Measurements from ENCODE around the gene AGPAT1. TPM values are rescaled to one million over a fixed set of nuclear protein-coding genes. Genes with fewer than 3 reads are reported as not detected.

Gene AGPAT1
- total RNA-seq, 1 donor from 2014 or later = 76.3 TPM

DNA sequence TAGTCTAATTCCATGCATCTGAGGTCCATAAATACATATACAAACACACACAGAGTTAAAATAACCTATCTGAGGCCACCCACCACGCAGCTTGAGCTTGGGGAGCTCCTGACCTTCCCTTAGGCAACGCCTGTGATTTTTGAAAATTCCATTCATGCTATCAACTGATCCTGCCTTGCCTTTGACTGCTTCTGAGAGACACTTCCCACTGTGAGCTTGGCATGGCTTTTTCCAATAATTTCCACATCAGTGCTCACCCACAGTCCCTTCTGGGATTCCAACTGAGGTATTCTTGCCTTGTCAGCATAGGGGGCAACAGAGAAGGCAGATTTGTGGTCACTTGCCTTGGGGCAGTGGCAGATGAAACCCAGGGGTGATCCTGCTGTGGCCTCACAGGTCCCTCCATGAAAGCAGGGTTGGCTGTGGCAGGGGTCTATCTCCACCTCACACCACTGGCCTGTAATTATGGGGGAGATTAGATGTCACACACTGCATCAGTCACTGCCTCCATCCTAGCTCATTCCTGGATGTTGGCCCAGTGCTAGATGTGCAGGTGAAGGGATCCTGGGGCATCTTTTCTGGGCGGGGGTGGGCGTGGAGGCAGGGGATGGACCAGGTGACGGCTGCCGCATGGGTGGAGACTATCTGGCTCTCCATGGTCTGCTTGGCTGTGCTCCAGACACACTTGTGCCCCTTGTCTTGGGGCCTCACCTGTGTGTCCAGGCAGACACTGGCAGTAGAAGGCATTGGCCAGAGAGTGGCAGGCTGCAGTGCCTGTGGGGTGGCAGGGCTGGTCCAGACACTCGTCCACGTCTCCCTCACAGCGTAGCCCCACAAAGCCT is 27.8 kb upstream of the AGPAT1 start:
- no peaks in the 10 kb centered on the region for H3K9me3 Mint-ChIP-seq
- peaks cover 4% of the 10 kb centered on the region for H3K27me3 Mint-ChIP-seq
- TF ChIP-seq, protein P1, sequence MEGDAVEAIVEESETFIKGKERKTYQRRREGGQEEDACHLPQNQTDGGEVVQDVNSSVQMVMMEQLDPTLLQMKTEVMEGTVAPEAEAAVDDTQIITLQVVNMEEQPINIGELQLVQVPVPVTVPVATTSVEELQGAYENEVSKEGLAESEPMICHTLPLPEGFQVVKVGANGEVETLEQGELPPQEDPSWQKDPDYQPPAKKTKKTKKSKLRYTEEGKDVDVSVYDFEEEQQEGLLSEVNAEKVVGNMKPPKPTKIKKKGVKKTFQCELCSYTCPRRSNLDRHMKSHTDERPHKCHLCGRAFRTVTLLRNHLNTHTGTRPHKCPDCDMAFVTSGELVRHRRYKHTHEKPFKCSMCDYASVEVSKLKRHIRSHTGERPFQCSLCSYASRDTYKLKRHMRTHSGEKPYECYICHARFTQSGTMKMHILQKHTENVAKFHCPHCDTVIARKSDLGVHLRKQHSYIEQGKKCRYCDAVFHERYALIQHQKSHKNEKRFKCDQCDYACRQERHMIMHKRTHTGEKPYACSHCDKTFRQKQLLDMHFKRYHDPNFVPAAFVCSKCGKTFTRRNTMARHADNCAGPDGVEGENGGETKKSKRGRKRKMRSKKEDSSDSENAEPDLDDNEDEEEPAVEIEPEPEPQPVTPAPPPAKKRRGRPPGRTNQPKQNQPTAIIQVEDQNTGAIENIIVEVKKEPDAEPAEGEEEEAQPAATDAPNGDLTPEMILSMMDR (conservative IDR thresholded peaks at IDR 0.05) = no peak
- no peaks in the 10 kb centered on the region for H3K36me3 Mint-ChIP-seq
- no peak overlapping the region for H3K4me3 Mint-ChIP-seq
- H3K27ac Mint-ChIP-seq = no peak overlapping the region
- H3K4me1 Mint-ChIP-seq (ENCODE audit: unreplicated experiment) = peaks cover 6% of the 10 kb centered on the region
- DNase-seq (ENCODE audit: extremely low spot score, unreplicated experiment) = no peak

DNA sequence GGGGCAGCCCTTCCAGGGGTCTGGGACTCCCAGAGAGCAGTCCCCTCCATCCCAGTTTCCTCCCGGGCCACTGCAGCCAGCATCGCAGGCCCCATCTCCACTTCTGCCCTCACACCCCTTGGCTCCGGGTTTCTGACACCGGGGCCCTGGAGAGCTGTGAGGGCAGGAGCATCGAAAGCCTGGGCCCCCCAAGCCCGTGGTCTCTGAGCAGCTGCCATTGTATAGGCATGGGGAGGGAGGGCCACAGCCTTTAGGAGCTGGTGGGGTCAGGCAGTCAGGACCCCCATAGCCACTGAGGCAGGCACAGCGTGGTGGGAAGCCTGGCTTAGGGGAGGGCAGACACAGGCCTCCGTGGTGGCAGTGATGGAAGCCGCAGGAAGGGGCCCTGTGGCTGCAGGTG is 26.3 kb upstream of the AGPAT1 start:
- H3K36me3 Mint-ChIP-seq = no peaks in the 10 kb centered on the region
- peaks cover 4% of the 10 kb centered on the region for H3K27me3 Mint-ChIP-seq
- H3K27ac Mint-ChIP-seq = no peak overlapping the region
- H3K4me1 Mint-ChIP-seq (ENCODE audit: unreplicated experiment) = peaks cover 6% of the 10 kb centered on the region
- TF ChIP-seq, protein P1 (conservative IDR thresholded peaks at IDR 0.05) = no peak
- no peak overlapping the region for H3K4me3 Mint-ChIP-seq
- no peaks in the 10 kb centered on the region for H3K9me3 Mint-ChIP-seq
- no peak for DNase-seq (ENCODE audit: extremely low spot score, unreplicated experiment)

DNA sequence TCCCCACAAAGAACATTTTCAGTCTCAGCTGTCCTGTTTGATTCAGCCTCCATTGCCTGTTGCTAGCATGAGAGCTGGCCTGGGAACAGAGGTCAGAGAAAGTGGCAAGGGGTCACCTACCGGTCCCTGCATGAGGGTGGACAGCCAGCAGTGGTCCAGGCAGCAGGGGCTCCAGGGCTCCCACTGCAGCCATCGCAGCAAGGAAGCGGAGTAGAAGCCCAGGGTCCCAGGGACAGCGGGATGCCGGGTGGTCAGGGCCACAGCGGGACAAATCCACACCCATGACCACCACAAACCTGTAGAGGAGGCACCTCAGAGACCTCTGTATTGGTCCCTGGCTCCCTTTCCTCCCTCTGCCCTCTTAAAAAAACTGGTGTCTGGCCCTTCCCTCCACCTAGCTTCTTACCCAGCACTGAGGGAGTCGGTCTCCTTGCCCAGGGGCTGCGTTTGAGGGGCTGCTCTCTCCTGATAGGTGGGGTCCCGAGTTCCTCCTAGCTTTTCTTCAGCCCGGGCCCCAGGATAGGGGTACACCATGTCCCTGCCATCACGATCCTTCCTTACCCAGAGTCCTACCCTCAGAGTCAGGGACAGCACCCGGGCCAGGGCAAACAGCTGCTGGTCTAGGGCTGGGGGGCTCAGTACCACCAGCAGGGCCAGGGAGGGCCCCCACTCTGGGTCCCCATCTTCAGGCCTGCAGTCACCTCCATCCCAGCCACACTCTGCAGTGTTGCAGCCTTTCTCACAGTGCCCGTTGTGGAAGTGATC is 25.0 kb upstream of the AGPAT1 start:
- Mint-ChIP-seq H3K36me3 (no peaks in the 10 kb centered on the region), H3K27me3 (peaks cover 4% of the 10 kb centered on the region), H3K4me3 (no peak overlapping the region), H3K27ac (no peak overlapping the region), H3K4me1 (ENCODE audit: unreplicated experiment) (peaks cover 16% of the 10 kb centered on the region), H3K9me3 (no peaks in the 10 kb centered on the region)
- TF ChIP-seq, protein P1 (conservative IDR thresholded peaks at IDR 0.05) = no peak
- no peak for DNase-seq (ENCODE audit: extremely low spot score, unreplicated experiment)

DNA sequence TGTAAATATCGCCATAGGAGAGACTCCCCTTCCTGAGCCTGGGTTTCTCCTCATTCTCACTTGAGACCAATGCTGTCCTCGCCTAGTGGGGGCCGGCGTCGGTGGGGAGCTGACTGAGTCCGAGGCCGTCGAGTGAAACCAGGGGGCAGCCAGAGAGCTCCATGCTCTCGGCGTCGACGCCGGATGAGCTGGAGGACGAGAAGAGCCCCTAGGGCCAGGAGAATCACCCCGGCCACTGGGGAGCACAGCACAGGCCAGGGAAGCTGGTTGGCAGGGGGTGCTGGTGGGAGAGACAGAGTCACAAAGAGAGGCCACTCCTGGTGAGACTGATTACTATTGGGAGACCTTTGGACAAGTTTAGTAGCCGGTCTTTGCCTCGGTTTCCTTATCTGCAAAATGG is 23.0 kb upstream of the AGPAT1 start:
- H3K4me1 Mint-ChIP-seq (ENCODE audit: unreplicated experiment) = peaks cover 30% of the 10 kb centered on the region
- H3K27ac Mint-ChIP-seq = peak overlapping the region; percentile 62
- no peaks in the 10 kb centered on the region for H3K36me3 Mint-ChIP-seq
- TF ChIP-seq, protein P1 (conservative IDR thresholded peaks at IDR 0.05) = no peak
- DNase-seq (ENCODE audit: extremely low spot score, unreplicated experiment) = no peak
- no peaks in the 10 kb centered on the region for H3K27me3 Mint-ChIP-seq
- no peaks in the 10 kb centered on the region for H3K9me3 Mint-ChIP-seq
- no peak overlapping the region for H3K4me3 Mint-ChIP-seq

DNA sequence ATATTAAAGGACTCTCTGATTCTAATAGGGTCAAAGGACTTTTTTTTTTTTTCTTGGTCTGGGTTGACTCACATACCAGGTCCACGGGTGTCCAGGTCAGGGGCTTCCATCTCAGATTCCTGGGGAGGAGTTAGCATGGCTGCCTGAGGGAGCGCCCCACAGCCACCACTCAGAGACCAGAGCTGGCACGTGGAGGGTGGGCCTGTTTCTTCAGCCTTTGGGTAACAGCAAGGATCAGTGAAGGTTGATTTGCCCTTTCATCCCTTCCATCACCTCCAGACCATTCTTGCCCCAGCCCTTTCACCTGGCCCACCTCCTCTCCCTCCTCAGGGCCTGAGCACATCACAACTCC is 22.4 kb upstream of the AGPAT1 start:
- DNase-seq (ENCODE audit: extremely low spot score, unreplicated experiment) = no peak
- Mint-ChIP-seq H3K27me3 (no peaks in the 10 kb centered on the region), H3K27ac (peak overlapping the region; percentile 62), H3K36me3 (no peaks in the 10 kb centered on the region), H3K4me1 (ENCODE audit: unreplicated experiment) (peaks cover 30% of the 10 kb centered on the region), H3K4me3 (no peak overlapping the region), H3K9me3 (no peaks in the 10 kb centered on the region)
- TF ChIP-seq, protein P1 (conservative IDR thresholded peaks at IDR 0.05) = no peak
